Measurements from ENCODE around the gene SEMA4D.

Gene SEMA4D

DNA sequence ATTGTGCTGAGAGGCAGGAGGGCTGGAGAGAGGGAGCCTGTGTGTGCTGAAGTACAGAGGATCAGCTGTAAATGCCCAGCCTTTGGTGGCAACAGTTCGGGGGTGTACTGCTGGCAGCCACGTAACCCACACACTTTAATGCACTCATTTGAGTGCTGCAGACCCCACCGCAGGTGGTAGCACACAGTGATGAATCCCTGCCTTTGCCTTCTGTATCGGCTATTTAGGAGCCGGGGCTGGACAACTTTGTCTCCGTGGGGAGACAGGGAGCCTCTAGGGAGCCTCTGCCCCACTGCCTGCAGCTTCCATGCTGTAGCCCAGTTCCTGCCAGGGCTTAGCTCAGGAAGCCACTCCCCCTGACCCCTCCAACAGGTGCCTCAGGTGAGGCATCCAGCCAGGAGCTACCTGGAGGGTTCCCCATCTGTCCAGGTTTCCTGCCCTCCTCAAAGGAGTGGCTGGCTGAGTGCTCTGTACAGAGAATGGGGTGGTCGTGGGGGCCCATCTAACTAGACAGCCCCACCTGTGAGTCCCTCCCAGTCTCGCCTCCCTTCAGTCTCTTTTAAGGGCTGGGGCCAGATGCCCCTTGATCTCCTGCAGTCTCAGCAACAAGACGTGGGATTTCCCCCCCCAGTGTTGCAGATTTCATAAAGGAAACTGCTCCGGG, 135.1 kb downstream of the SEMA4D start:
- TF ChIP-seq, protein P1, sequence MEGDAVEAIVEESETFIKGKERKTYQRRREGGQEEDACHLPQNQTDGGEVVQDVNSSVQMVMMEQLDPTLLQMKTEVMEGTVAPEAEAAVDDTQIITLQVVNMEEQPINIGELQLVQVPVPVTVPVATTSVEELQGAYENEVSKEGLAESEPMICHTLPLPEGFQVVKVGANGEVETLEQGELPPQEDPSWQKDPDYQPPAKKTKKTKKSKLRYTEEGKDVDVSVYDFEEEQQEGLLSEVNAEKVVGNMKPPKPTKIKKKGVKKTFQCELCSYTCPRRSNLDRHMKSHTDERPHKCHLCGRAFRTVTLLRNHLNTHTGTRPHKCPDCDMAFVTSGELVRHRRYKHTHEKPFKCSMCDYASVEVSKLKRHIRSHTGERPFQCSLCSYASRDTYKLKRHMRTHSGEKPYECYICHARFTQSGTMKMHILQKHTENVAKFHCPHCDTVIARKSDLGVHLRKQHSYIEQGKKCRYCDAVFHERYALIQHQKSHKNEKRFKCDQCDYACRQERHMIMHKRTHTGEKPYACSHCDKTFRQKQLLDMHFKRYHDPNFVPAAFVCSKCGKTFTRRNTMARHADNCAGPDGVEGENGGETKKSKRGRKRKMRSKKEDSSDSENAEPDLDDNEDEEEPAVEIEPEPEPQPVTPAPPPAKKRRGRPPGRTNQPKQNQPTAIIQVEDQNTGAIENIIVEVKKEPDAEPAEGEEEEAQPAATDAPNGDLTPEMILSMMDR (conservative IDR thresholded peaks at IDR 0.05), result no peak
- H3K27ac ChIP-seq, result no peak overlapping the region

DNA sequence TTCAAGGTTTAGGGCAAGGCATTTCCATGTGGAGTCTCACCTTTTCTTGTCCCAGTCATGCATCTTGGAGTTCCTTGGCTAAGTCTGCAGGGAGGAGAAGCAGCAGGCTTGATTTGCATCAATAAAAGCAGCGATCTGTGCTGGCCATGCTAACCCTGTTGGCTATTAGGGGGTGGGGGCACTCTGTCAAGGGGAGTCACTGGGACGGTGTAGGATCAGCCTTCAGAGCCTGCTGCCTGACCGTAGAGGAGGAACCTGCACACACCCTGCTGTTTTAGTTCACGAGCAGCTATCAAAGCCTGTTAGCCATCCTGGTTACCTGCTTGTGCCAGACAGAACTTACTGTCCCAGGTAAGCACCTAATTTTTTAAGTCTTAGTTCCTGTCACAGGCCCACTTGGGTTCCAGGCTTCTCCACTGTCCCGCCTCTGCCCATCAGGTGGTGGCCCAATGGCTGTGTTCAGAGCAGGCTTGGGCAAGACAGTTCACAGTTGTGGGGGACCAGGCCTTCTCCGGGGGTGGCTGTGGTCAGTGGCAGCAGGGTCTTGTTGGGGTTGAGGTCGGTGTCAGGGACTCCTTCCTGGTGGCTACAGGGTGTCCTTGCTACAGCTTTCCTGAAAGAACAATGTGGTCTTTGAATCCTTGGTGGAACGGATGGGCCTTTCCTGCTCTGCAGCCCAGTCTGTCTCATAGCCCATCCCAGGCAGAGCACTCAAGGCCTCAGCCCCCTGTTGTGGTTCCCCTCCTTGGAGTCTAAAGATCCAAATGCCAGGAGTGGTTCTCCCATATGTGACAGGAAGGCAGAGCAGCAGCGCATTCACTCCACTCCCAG, 135.9 kb downstream of the SEMA4D start:
- TF ChIP-seq, protein P1 (conservative IDR thresholded peaks at IDR 0.05), result no peak
- H3K27ac ChIP-seq, result no peak overlapping the region

DNA sequence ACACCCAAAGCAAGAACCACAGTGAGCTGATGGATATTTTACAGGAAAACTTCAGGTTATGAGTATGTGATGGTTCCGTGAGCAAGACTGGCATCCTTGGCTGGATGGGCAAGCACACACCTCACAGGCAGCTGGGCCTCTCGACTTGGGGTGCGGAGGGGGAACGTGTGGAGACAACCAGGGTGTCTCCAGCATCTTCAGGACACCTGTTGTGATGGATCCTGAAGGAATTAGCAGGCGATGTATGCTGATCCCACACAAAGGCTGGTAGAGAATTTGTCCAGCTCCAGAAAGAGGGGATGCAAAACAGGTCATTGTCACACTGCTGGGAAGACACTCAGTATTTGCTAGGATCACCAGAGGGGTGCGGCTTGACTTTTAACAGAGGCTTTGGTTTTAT, 136.9 kb downstream of the SEMA4D start:
- TF ChIP-seq, protein P1 (conservative IDR thresholded peaks at IDR 0.05), result no peak
- H3K27ac ChIP-seq, result no peak overlapping the region

DNA sequence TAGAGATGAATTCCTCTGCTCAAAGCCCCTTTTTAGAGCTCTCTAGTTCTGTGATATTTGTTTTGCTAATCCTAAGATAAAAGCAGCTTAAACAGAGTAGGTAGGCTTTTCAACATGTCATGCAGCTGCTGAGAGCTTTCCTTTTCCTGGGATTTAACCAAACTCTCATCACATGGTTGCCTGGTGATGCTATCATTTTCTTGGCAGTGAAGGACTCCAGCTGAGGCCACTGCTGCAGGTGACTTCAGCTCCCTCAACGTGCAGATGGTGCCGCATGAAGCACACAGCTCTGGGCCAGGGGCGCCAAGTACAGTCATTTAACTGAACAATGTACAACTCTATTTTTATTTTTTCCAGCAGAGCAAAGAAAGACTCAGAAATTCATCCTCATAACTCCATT, 137.4 kb downstream of the SEMA4D start:
- TF ChIP-seq, protein P1 (conservative IDR thresholded peaks at IDR 0.05), result no peak

GRCh38 chr9:89359751-89360261, 138.1 kb downstream of the SEMA4D start:
- peak overlapping the region; percentile 11; the same call in 1 of the 2 replicates for H3K27ac ChIP-seq
- TF ChIP-seq, protein P1 (conservative IDR thresholded peaks at IDR 0.05), result no peak

More for the DNA sequence above, 137.4 kb downstream of the SEMA4D start:
- H3K27ac ChIP-seq, result no peak overlapping the region

DNA sequence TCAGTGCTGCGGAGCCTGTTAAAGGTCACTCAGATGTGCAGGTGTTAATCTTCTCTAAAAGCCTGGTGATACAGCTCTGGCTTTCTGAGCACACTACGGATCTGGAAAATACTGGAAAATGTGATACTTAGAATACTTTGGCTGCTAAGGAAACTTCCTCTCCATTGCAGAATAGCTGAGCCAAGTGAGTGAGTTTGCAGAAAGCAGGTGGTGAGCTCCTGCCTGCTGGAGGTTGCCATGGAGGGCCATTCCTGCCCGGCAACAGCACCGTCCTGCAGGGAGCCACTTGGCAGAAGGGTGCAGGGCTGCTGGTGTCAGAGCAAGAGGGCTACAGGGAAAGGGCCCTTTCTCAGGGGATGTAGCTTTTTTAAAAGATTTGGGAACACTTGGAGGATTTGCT, 138.9 kb downstream of the SEMA4D start:
- H3K27ac ChIP-seq, result peak overlapping the region; percentile 11; the same call in 1 of the 2 replicates
- TF ChIP-seq, protein P1 (conservative IDR thresholded peaks at IDR 0.05), result no peak

DNA sequence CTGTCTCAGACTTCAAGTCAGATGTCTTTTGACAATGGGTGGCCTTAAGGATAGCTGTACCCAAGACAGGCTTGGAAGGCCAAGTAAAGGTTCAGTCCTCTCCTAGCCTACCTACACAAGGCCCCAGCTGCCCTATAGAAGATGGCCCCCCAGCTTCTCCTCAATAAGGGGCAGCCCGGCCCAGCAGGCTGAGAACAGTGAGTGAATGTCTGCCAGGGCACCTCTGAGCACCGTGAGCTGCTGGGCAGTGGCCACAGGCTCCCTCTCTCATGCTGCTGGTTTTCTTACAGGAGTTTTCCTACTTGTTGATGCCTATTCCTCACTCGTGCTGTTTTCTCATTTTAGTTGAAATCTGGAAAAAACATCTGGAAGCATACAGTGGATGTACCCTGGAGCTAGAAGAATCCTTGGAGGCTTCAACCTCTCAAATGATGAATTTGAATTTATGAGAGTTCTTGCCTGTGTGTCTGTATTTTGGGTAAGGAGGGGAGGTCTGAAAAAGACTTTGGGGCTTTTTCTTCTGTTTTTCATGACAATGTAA, 139.5 kb downstream of the SEMA4D start:
- TF ChIP-seq, protein P1 (conservative IDR thresholded peaks at IDR 0.05), result no peak
- H3K27ac ChIP-seq, result peak overlapping the region; percentile 11; the same call in 1 of the 2 replicates

Measured in VCaP (cell line).